ENCODE results near the gene TMEM184C.

Gene TMEM184C

GRCh38 chr4:147605499-147605898 lies 11.7 kb upstream of the TMEM184C start:
- no peak for DNase-seq

- DNase-seq, result no peak
Observed at GRCh38 chr4:147607471-147607870, 9.7 kb upstream of the TMEM184C start.

GRCh38 chr4:147610686-147611085 lies 6.5 kb upstream of the TMEM184C start:
- DNase-seq, result no peak

GRCh38 chr4:147616849-147617172 lies 386 bp upstream of the TMEM184C start:
- no peak for DNase-seq

GRCh38 chr4:147617841-147618691 lies 869 bp downstream of the TMEM184C start:
- no peak for DNase-seq

- no peak for DNase-seq
Observed at GRCh38 chr4:147620315-147620714, 3.1 kb downstream of the TMEM184C start.

GRCh38 chr4:147625733-147626132 lies 8.5 kb downstream of the TMEM184C start:
- no peak for DNase-seq

- DNase-seq, result no peak
Observed at GRCh38 chr4:147626903-147627302, 9.7 kb downstream of the TMEM184C start.

GRCh38 chr4:147628415-147628814 lies 11.2 kb downstream of the TMEM184C start:
- DNase-seq, result no peak

GRCh38 chr4:147629783-147630730 lies 12.9 kb downstream of the TMEM184C start:
- DNase-seq, result no peak

- DNase-seq, result no peak
Observed at GRCh38 chr4:147633113-147633512, 15.9 kb downstream of the TMEM184C start.

GRCh38 chr4:147633643-147634042 lies 16.4 kb downstream of the TMEM184C start:
- DNase-seq, result no peak

- no peak for DNase-seq
Observed at GRCh38 chr4:147635348-147635747, 18.2 kb downstream of the TMEM184C start.

- no peak for DNase-seq
Observed at GRCh38 chr4:147638365-147638764, 21.2 kb downstream of the TMEM184C start.

- DNase-seq, result no peak
Observed at GRCh38 chr4:147638942-147639341, 21.7 kb downstream of the TMEM184C start.

GRCh38 chr4:147639388-147639787 lies 22.2 kb downstream of the TMEM184C start:
- DNase-seq, result no peak

GRCh38 chr4:147640331-147640730 lies 23.1 kb downstream of the TMEM184C start:
- no peak for DNase-seq

GRCh38 chr4:147643616-147644015 lies 26.4 kb downstream of the TMEM184C start:
- no peak for DNase-seq

- DNase-seq, result no peak
Observed at GRCh38 chr4:147644471-147644870, 27.3 kb downstream of the TMEM184C start.

- DNase-seq, result no peak
Observed at GRCh38 chr4:147645099-147645498, 27.9 kb downstream of the TMEM184C start.

- DNase-seq, result no peak
Observed at GRCh38 chr4:147648656-147649055, 31.5 kb downstream of the TMEM184C start.

- no peak for DNase-seq
Observed at GRCh38 chr4:147651563-147651962, 34.4 kb downstream of the TMEM184C start.

- DNase-seq, result no peak
Observed at GRCh38 chr4:147655639-147656038, 38.4 kb downstream of the TMEM184C start.

GRCh38 chr4:147658501-147658900 lies 41.3 kb downstream of the TMEM184C start:
- no peak for DNase-seq
